Neural cell (in vitro differentiated cells): ENCODE measurements around the gene EYA4.

ENCODE experiments used
- EP300 ChIP-seq: fragments of 450-650 bp; conservative IDR thresholded peaks from 2 replicates; pipeline ENCODE4 v1.6.1; 2014; ENCODE audit warnings: antibody characterized with exemption, mild to moderate bottlenecking, moderate library complexity; ENCODE audit not compliant: poor library complexity, severe bottlenecking
- EZH2 ChIP-seq: fragments of 200-600, 300-800 bp; shearing (Covaris generic), sonication (generic); IDR thresholded peaks from 2 replicates; pipeline ENCODE4 v1.6.1; 2014; ENCODE audit warnings: antibody characterized with exemption, low read length, borderline replicate concordance, mild to moderate bottlenecking; ENCODE audit not compliant: insufficient read depth, poor library complexity, severe bottlenecking
- POLR2AphosphoS5 ChIP-seq: IDR thresholded peaks from 2 replicates; pipeline ENCODE4 v1.6.1; 2012
- RAD21 ChIP-seq: fragments of 450-650 bp; conservative IDR thresholded peaks from 2 replicates; pipeline ENCODE4 v1.6.1; 2014; ENCODE audit warnings: antibody characterized with exemption, mild to moderate bottlenecking, moderate library complexity
- SMC3 ChIP-seq: fragments of 450-650 bp; conservative IDR thresholded peaks from 2 replicates; pipeline ENCODE4 v1.6.1; 2014; ENCODE audit warnings: antibody characterized with exemption, mild to moderate bottlenecking, moderate library complexity; ENCODE audit not compliant: poor library complexity
- TAF1 ChIP-seq: IDR thresholded peaks from 2 replicates; pipeline ENCODE4 v1.6.1; 2012; ENCODE audit warnings: low read depth
- TF ChIP-seq, protein P1 (sequence below): fragments of 450-650 bp; IDR thresholded peaks from 2 replicates; pipeline ENCODE4 v1.5.1; 2014; ENCODE audit warnings: antibody characterized with exemption, mild to moderate bottlenecking, moderate library complexity; ENCODE audit not compliant: poor library complexity, severe bottlenecking
- TF ChIP-seq, protein P2 (sequence below): IDR thresholded peaks from 2 replicates; pipeline ENCODE4 v1.6.1; 2012; ENCODE audit warnings: borderline replicate concordance

GRCh38 chr6:133505681-133506080 is 264.5 kb downstream of the EYA4 start:
- TF ChIP-seq POLR2AphosphoS5 (no peak), EZH2 (no peak), TAF1 (no peak), EP300 (no peak), RAD21 (no peak), SMC3 (no peak)
- TF ChIP-seq, protein P1, sequence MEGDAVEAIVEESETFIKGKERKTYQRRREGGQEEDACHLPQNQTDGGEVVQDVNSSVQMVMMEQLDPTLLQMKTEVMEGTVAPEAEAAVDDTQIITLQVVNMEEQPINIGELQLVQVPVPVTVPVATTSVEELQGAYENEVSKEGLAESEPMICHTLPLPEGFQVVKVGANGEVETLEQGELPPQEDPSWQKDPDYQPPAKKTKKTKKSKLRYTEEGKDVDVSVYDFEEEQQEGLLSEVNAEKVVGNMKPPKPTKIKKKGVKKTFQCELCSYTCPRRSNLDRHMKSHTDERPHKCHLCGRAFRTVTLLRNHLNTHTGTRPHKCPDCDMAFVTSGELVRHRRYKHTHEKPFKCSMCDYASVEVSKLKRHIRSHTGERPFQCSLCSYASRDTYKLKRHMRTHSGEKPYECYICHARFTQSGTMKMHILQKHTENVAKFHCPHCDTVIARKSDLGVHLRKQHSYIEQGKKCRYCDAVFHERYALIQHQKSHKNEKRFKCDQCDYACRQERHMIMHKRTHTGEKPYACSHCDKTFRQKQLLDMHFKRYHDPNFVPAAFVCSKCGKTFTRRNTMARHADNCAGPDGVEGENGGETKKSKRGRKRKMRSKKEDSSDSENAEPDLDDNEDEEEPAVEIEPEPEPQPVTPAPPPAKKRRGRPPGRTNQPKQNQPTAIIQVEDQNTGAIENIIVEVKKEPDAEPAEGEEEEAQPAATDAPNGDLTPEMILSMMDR: no peak
- TF ChIP-seq, protein P2, sequence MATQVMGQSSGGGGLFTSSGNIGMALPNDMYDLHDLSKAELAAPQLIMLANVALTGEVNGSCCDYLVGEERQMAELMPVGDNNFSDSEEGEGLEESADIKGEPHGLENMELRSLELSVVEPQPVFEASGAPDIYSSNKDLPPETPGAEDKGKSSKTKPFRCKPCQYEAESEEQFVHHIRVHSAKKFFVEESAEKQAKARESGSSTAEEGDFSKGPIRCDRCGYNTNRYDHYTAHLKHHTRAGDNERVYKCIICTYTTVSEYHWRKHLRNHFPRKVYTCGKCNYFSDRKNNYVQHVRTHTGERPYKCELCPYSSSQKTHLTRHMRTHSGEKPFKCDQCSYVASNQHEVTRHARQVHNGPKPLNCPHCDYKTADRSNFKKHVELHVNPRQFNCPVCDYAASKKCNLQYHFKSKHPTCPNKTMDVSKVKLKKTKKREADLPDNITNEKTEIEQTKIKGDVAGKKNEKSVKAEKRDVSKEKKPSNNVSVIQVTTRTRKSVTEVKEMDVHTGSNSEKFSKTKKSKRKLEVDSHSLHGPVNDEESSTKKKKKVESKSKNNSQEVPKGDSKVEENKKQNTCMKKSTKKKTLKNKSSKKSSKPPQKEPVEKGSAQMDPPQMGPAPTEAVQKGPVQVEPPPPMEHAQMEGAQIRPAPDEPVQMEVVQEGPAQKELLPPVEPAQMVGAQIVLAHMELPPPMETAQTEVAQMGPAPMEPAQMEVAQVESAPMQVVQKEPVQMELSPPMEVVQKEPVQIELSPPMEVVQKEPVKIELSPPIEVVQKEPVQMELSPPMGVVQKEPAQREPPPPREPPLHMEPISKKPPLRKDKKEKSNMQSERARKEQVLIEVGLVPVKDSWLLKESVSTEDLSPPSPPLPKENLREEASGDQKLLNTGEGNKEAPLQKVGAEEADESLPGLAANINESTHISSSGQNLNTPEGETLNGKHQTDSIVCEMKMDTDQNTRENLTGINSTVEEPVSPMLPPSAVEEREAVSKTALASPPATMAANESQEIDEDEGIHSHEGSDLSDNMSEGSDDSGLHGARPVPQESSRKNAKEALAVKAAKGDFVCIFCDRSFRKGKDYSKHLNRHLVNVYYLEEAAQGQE: no peak
